ENCODE data around the gene CMTM2.

The CMTM2 gene

DNA sequence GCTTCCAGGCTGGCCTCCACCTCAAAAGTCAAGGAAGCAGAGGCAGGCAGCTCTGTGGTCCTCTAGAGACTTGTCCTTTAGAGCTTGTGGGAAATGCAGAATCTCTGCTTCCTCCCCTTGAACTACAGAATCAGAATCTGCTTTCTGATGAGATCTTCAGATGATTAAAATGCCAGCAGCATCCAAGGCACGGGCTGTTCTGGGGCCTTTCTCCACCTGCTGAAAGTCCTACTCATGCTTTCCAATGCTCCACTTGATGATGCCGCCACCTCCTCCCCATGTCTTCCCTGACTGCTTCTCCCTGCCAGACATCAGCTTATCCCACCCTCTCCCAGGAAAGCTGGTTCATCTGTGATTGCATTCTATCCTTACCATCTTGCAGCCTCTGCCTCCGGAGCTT lies 58.5 kb downstream of the CMTM2 start:
- DNase-seq, result no peak
